K562 (cell line): ENCODE measurements around the gene PLCB1. TPM values are rescaled to one million over a fixed set of nuclear protein-coding genes. Genes with fewer than 3 reads are reported as not detected.

Experiments
- ATAC-seq: fragments of 200-7000 bp; cut with Tn5 transposase; 3 replicates; pipeline ENCODE4 v1.9.1; 2020; ENCODE audit warnings: moderate library complexity
- BruUV-seq: library from RNA; stranded (reverse); fragments of 400-500 nt; replicated peaks from 2 replicates; lab custom pipeline; 2021; lab: Mats Ljungman, UMichigan
- CTCF ChIA-PET: fragments of 300-600 bp; formaldehyde crosslinking; extraction: SDS; loops from one replicate; lab custom pipeline; 2021; ENCODE audit warnings: low intra/inter-chr PET ratio; lab: Yijun Ruan, JAX
- POLR2A ChIA-PET: fragments of 300-600, 350-650 bp; sonication (Branson Sonifier 250); formaldehyde crosslinking; extraction: SDS; loops from one replicate; lab custom pipeline; 2021; ENCODE audit warnings: antibody characterized with exemption, inconsistent platforms; lab: Yijun Ruan, JAX
- DNase-seq, 4 experiments: peaks; one replicate each; pipeline versions ENCODE4 v3.0.0 to v3.0.0-alpha.2; 2011 to 2018; ENCODE audit warnings: low spot score in 3 of 4, mixed read lengths in 3 of 4; ENCODE audit errors: extremely low read depth in 1 of 4
- FAIRE-seq: peaks from 2 replicates; lab custom pipeline; 2011; peaks lifted over from hg19 to GRCh38; lab: Jason Lieb, UNC
- H2AFZ ChIP-seq: 2 replicates; pipeline ENCODE4 v1.6.0; 2011; ENCODE audit warnings: low read depth, low read length, control low read depth, inconsistent platforms
- H3K27ac ChIP-seq: fragments of 200-600 bp; 3 replicates; pipeline ENCODE4 v1.8.0; 2011; ENCODE audit warnings: low read depth, mild to moderate bottlenecking, control low read depth, inconsistent platforms, low read length, moderate library complexity, mixed read lengths; ENCODE audit errors: extremely low read depth
- H3K27me3 ChIP-seq, 2 experiments: fragments of 300-600 bp in 1 of 2; 2 replicates in 1 of 2; 3 replicates in 1 of 2; pipeline versions ENCODE4 v1.6.0 to v1.8.0; 2011; ENCODE audit warnings: inconsistent platforms in 2 of 2, low read length in 2 of 2, mild to moderate bottlenecking in 1 of 2, mixed read lengths in 1 of 2, moderate library complexity in 1 of 2; ENCODE audit not compliant: control insufficient read depth in 2 of 2, insufficient read depth in 2 of 2
- H3K36me3 ChIP-seq: fragments of 300-600 bp; 3 replicates; pipeline ENCODE4 v1.8.0; 2011; ENCODE audit warnings: mild to moderate bottlenecking, low read length, inconsistent platforms; ENCODE audit not compliant: control insufficient read depth, insufficient read depth
- H3K4me1 ChIP-seq, 2 experiments: fragments of 200-600 bp in 1 of 2; replicated peaks in 1 of 2; 2 replicates in 1 of 2; 3 replicates in 1 of 2; pipeline versions ENCODE4 v1.5.1 to v1.8.0; 2011; ENCODE audit warnings: inconsistent platforms in 2 of 2, low read length in 2 of 2, mild to moderate bottlenecking in 1 of 2, mixed read lengths in 1 of 2, moderate library complexity in 1 of 2; ENCODE audit not compliant: control insufficient read depth in 2 of 2, insufficient read depth in 2 of 2
- H3K4me2 ChIP-seq: 2 replicates; pipeline ENCODE4 v1.6.1; 2011; ENCODE audit warnings: low read length, control low read depth, inconsistent platforms, mixed read lengths; ENCODE audit not compliant: insufficient read depth
- H3K4me3 ChIP-seq: fragments of 200-600 bp; sonication (generic), shearing (Covaris generic); 2 replicates; pipeline ENCODE4 v1.5.1; 2016; ENCODE audit warnings: control low read depth, inconsistent platforms
- H3K79me2 ChIP-seq: fragments of 200-600 bp; 3 replicates; pipeline ENCODE4 v1.8.0; 2011; ENCODE audit warnings: low read length, inconsistent platforms; ENCODE audit not compliant: control insufficient read depth, insufficient read depth
- H3K9ac ChIP-seq, 2 experiments: 2 replicates each; pipeline versions ENCODE4 v1.6.0 to v1.6.1; 2011; ENCODE audit warnings: low read depth in 2 of 2, low read length in 2 of 2, control low read depth in 1 of 2, inconsistent platforms in 1 of 2, mild to moderate bottlenecking in 1 of 2, mixed read lengths in 1 of 2; ENCODE audit not compliant: insufficient read depth in 1 of 2
- H3K9me1 ChIP-seq: one replicate; pipeline ENCODE4 v1.6.0; 2011; ENCODE audit warnings: inconsistent platforms, mild to moderate bottlenecking, low read length, moderate library complexity; ENCODE audit not compliant: control insufficient read depth, insufficient read depth
- H3K9me3 ChIP-seq: replicated peaks from 2 replicates; pipeline ENCODE4 v1.5.1; 2011; ENCODE audit warnings: low read depth, low read length, inconsistent platforms; ENCODE audit not compliant: control insufficient read depth, insufficient read depth
- H4K20me1 ChIP-seq: replicated peaks from 2 replicates; pipeline ENCODE4 v1.6.1; 2011; ENCODE audit warnings: low read length, inconsistent platforms, mixed read lengths; ENCODE audit not compliant: control insufficient read depth, insufficient read depth
- CCAR2 ChIP-seq: fragments of 200-400 bp; formaldehyde crosslinking; IDR thresholded peaks from 2 replicates; pipeline ENCODE4 v1.6.1; 2017; ENCODE audit warnings: mild to moderate bottlenecking, low read depth, low read length
- CUX1 ChIP-seq: fragments of 200-800 bp; sonication (Bioruptor generic); IDR thresholded peaks from 2 replicates; pipeline ENCODE4 v1.6.1; 2016; ENCODE audit warnings: missing genetic modification characterization, missing compliant biosample characterization
- DMBX1 ChIP-seq: fragments of 250-450 bp; sonication (Bioruptor Pico); IDR thresholded peaks from 2 replicates; pipeline ENCODE4 v1.8.0; 2022; ENCODE audit warnings: inconsistent platforms, mild to moderate bottlenecking, moderate library complexity, borderline replicate concordance
- ELF4 ChIP-seq: fragments of 450-650 bp; formaldehyde crosslinking; IDR thresholded peaks from 2 replicates; pipeline ENCODE4 v1.4.0; 2022; ENCODE audit warnings: missing genetic modification characterization
- NKRF ChIP-seq: fragments of 450-650 bp; IDR thresholded peaks from 2 replicates; pipeline ENCODE4 v1.6.1; 2016; ENCODE audit warnings: borderline replicate concordance
- POLR2AphosphoS5 ChIP-seq: IDR thresholded peaks from 2 replicates; pipeline ENCODE4 v1.6.1; 2011; ENCODE audit warnings: mild to moderate bottlenecking, low read depth, low read length, moderate library complexity; ENCODE audit not compliant: control insufficient read depth, insufficient read depth
- RBM25 ChIP-seq: fragments of 200-400 bp; formaldehyde crosslinking; IDR thresholded peaks from 2 replicates; pipeline ENCODE4 v1.6.1; 2018; ENCODE audit warnings: low read length, low read depth, moderate library complexity; ENCODE audit not compliant: severe bottlenecking
- RBM34 ChIP-seq: fragments of 200-400 bp; formaldehyde crosslinking; IDR thresholded peaks from 2 replicates; pipeline ENCODE4 v1.6.1; 2018; ENCODE audit warnings: low read length, borderline replicate concordance; ENCODE audit not compliant: insufficient read depth
- TAL1 ChIP-seq: fragments of 450-650 bp; IDR thresholded peaks from 2 replicates; pipeline ENCODE4 v1.6.1; 2016; ENCODE audit warnings: mild to moderate bottlenecking
- TGIF2 ChIP-seq: sonication (generic); formaldehyde crosslinking; IDR thresholded peaks from 2 replicates; pipeline ENCODE4 v1.8.1; 2022; ENCODE audit warnings: mild to moderate bottlenecking, missing genetic modification reagents, moderate library complexity
- ZBED1 ChIP-seq: IDR thresholded peaks from 2 replicates; pipeline ENCODE4 v1.6.1; 2014
- ZNF76 ChIP-seq: fragments of 250-450 bp; sonication (Bioruptor Pico); IDR thresholded peaks from 2 replicates; pipeline ENCODE4 v1.4.0; 2020; ENCODE audit warnings: mild to moderate bottlenecking, moderate library complexity, borderline replicate concordance
- WGBS: fragments of 100-300 bp; shearing (Covaris generic); methylation state at CpG from one replicate; pipeline ENCODE4 v1.1.6; 2016; ENCODE audit warnings: low coverage, mixed read lengths; ENCODE audit not compliant: insufficient coverage; ENCODE audit errors: missing lambda C conversion rate; 5-methylcytosine and 5-hydroxymethylcytosine counted together
- in situ Hi-C: fragments of 300-500 bp; cut with MboI; formaldehyde crosslinking; loops from 4 replicates; pipeline ENCODE4 v1.15.0; 2018; ENCODE audit warnings: inconsistent platforms, mixed read lengths
- intact Hi-C: fragments of 100-400 bp; cut with micrococcal nuclease; formaldehyde crosslinking; loops from 2 replicates; pipeline ENCODE4 v1.14.2; 2022
- polyA plus RNA-seq, 8 experiments: library from polyadenylated mRNA; depleted of rRNA in 4 of 8; stranded (reverse) in 5 of 8; unstranded in 3 of 8; fragments of >200 nt; fragmentation: Nextera tagmentation in 2 of 8; fragmentation: Illumina TruSeq in 1 of 8; extraction: Ambion mirVana in 2 of 8; extraction: Trizol in 1 of 8; gene quantifications; 2 replicates each; pipeline versions ENCODE4 v1.2.1 to v1.2.3, GENCODE V29; 2011 to 2014; ENCODE audit warnings: inconsistent platforms in 1 of 8, missing spikeins in 1 of 8
- total RNA-seq, 7 experiments: library from RNA; depleted of rRNA in 6 of 7; stranded (reverse); fragments of >200 nt in 6 of 7; fragmentation: Illumina TruSeq in 2 of 7; extraction: Trizol in 2 of 7; gene quantifications; 2 replicates each; pipeline versions ENCODE4 v1.2.1 to v1.2.3, GENCODE V29; 2011 to 2021; ENCODE audit warnings: low replicate concordance in 1 of 7

PLCB1 gene
- total and polyA plus RNA-seq, 9 of the 15 experiments (the other 6 are each of a cell fraction or from before 2014, with no cell fraction given): 0.34 to 3.1 (median 1.3) TPM

GRCh38 chr20:8213831-8214587 lies 81.9 kb downstream of the PLCB1 start:
- no peak overlapping the region for H3K4me2 ChIP-seq
- TF ChIP-seq ZNF76 (CRISPR knock-in tag) (no peak), TAL1 (no peak), NKRF (no peak), CCAR2 (no peak), RBM25 (no peak), ZBED1 (no peak), RBM34 (no peak), CUX1 (CRISPR knock-in tag) (no peak), DMBX1 (CRISPR knock-in tag) (no peak), ELF4 (CRISPR knock-in tag) (no peak), TGIF2 (CRISPR knock-in tag) (no peak), POLR2AphosphoS5 (no peak)

More at GRCh38 chr20:8213831-8214587, 81.9 kb downstream of the PLCB1 start:
- Histone ChIP-seq H3K36me3 (no peaks in the 10 kb centered on the region), H2AFZ (no peak overlapping the region), H3K27me3 (no peaks in the 10 kb centered on the region), H3K4me3 (no peak overlapping the region), H3K9me1 (no peaks in the 10 kb centered on the region), H3K4me1 (no peaks in the 10 kb centered on the region), H3K9ac (no peak overlapping the region), H3K9me3 (no peaks in the 10 kb centered on the region), H3K27ac (no peak overlapping the region), H4K20me1 (no peaks in the 10 kb centered on the region), H3K79me2 (no peaks in the 10 kb centered on the region)
- intact Hi-C loops (no loop called here), in situ Hi-C loops (no loop called here)
- DNase-seq (no peak), ATAC-seq (no peak), FAIRE-seq (no peak)
- ChIA-PET POLR2A (no interaction called here), CTCF (no interaction called here)
- BruUV-seq: no TSS peak
- 4% methylated on average over 11 of the region's 12 CpGs for WGBS
